ENCODE data around the gene MAP3K5. TPM values are rescaled to one million over a fixed set of nuclear protein-coding genes. Genes with fewer than 3 reads are reported as not detected.

Gene MAP3K5
- total RNA-seq, 1 experiment from 2014 or later: 8.1 TPM

GRCh38 chr6:136738692-136739057 lies 53.6 kb downstream of the MAP3K5 start:
- H3K4me1 ChIP-seq (ENCODE audit: control insufficient read depth, insufficient read depth, low read length): no peaks in the 10 kb centered on the region
- BruUV-seq (replicated peaks): no TSS peak
- TF ChIP-seq CTCF (IDR thresholded peaks at IDR 0.05): no peak
- TF ChIP-seq SIN3A (IDR thresholded peaks at IDR 0.05; ENCODE audit: borderline replicate concordance, insufficient read depth, low read depth, low read length): no peak
- TF ChIP-seq REST (IDR thresholded peaks at IDR 0.05; ENCODE audit: insufficient read depth in 1 of 2, low read depth in 2 of 2, low read length in 1 of 2): no peak
- TF ChIP-seq TCF7L2 (IDR thresholded peaks at IDR 0.05; ENCODE audit: low read depth, low read length): no peak
- no peak for TF ChIP-seq POLR2AphosphoS5 (IDR thresholded peaks at IDR 0.05; ENCODE audit: low read depth, low read length)
- CTCF ChIA-PET: no interaction called here
- in situ Hi-C loops (cut with HindIII; ENCODE audit: low pct_unique_long_range_greater_than_20kb, low sequenced_read_pairs): no loop called here
- H3K36me3 ChIP-seq (ENCODE audit: control insufficient read depth, insufficient read depth, low read length): no peaks in the 10 kb centered on the region
- POLR2A ChIA-PET: no interaction called here
- intact Hi-C loops (cut with micrococcal nuclease; ENCODE audit: unreplicated experiment): no loop called here
- no peaks in the 10 kb centered on the region for H3K27me3 ChIP-seq (ENCODE audit: control insufficient read depth, insufficient read depth, low read length)
- no peak overlapping the region for H3K27ac ChIP-seq (ENCODE audit: low read length)
- no peak for ATAC-seq
- no peak for DNase-seq (ENCODE audit: low read depth, low spot score)
- no peaks in the 10 kb centered on the region for H3K9me3 ChIP-seq (ENCODE audit: control insufficient read depth, insufficient read depth, low read depth, low read length)
- H3K4me3 ChIP-seq (ENCODE audit: low read depth in 2 of 2, low read length in 2 of 2): no peak overlapping the region

- intact Hi-C loops (cut with micrococcal nuclease; ENCODE audit: unreplicated experiment): no loop called here
- DNase-seq (ENCODE audit: low read depth, low spot score): no peak
Observed at GRCh38 chr6:136737871-136738691, 54.2 kb downstream of the MAP3K5 start.

More at GRCh38 chr6:136737871-136738691, 54.2 kb downstream of the MAP3K5 start:
- Histone ChIP-seq H3K4me1 (ENCODE audit: control insufficient read depth, insufficient read depth, low read length) (no peaks in the 10 kb centered on the region), H3K27me3 (ENCODE audit: control insufficient read depth, insufficient read depth, low read length) (no peaks in the 10 kb centered on the region), H3K9me3 (ENCODE audit: control insufficient read depth, insufficient read depth, low read depth, low read length) (no peaks in the 10 kb centered on the region), H3K36me3 (ENCODE audit: control insufficient read depth, insufficient read depth, low read length) (no peaks in the 10 kb centered on the region), H3K27ac (ENCODE audit: low read length) (no peak overlapping the region), H3K4me3 (ENCODE audit: low read depth in 2 of 2, low read length in 2 of 2) (no peak overlapping the region)
- no peak for ATAC-seq
- no TSS peak for BruUV-seq (replicated peaks)
- TF ChIP-seq SIN3A (IDR thresholded peaks at IDR 0.05; ENCODE audit: borderline replicate concordance, insufficient read depth, low read depth, low read length) (no peak), REST (IDR thresholded peaks at IDR 0.05; ENCODE audit: insufficient read depth in 1 of 2, low read depth in 2 of 2, low read length in 1 of 2) (no peak), POLR2AphosphoS5 (IDR thresholded peaks at IDR 0.05; ENCODE audit: low read depth, low read length) (no peak), TCF7L2 (IDR thresholded peaks at IDR 0.05; ENCODE audit: low read depth, low read length) (no peak)
- ChIA-PET CTCF (no interaction called here), POLR2A (interaction anchor here (0.6 kb wide), 1 partner anchor 19 kb away, joined by 6 read pairs; no protein-coding TSS in a partner anchor)
- in situ Hi-C loops (cut with HindIII; ENCODE audit: low pct_unique_long_range_greater_than_20kb, low sequenced_read_pairs): no loop called here

Data from Panc1 (cell line).